OCI-LY3 (cell line): ENCODE results near the gene CTF1.

Experiments
- CTCF ChIP-seq: fragments of 200-600, 300-600 bp; sonication (generic); IDR thresholded peaks from 2 replicates; pipeline ENCODE4 v1.5.1; 2014; ENCODE audit warnings: antibody characterized with exemption, low read length, low read depth
- EZH2phosphoT487 ChIP-seq: fragments of 200-600 bp; shearing (Covaris generic); IDR thresholded peaks from 2 replicates; pipeline ENCODE4 v1.6.1; 2018; ENCODE audit warnings: antibody characterized with exemption, mixed run types, low read depth

DNA sequence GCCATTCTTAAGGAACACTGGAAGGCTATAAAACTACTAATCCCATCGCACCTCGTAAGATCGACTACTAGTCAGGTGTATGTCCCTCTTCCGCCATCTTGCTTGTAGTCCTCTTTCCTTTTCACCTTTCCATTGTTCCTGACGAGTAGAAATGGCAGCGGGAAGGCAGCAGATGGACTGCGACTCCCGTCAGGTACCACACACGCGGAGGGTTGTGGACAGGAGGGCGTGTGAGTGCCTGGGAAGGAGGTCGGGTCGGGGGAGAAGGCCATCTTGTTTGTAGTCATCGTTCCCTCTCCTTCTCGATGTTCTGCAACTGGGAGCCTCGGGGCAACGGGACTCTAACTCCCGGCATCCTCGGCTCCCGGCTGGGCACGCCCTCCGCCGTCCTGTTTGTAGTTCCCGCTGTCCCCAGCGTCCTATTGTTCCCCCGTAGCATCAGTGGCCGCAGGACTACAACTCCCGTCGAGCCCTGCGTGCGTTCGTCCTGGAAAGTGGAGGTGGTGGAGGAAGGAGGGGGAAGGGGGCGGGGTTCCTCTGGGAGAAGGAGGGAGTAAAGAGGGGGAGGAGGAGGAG, 26.6 kb downstream of the CTF1 start:
- TF ChIP-seq CTCF (no peak), EZH2phosphoT487 (no peak)
